ENCODE results near the gene STEAP2. TPM values are rescaled to one million over a fixed set of nuclear protein-coding genes. Genes with fewer than 3 reads are reported as not detected.
A peak's percentile ranks its signal among the peaks of the same experiment; 100 is the strongest.

Gene STEAP2
- total RNA-seq, 1 donor from 2014 or later: 11.5 TPM

DNA sequence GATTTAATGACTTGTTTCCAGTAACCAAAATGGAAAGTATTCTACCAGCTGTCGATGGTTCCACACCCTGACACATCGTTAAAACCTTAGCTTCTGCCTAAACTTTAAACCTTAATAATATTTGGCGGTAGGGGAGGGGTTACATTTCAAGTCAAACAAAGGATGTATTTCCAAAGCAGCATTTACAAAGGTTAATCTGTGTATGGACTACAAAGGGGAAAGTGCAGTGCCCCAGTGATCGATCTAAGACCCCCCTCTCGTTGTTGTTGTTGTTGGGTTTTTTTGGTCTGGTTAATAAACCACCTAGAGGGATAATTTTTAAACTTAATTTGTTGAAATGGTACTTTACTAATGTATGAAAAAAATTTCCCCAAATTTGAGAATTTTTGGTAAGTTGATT, 1.1 kb upstream of the STEAP2 start:
- Histone ChIP-seq H3K27me3 (peaks cover 16% of the 10 kb centered on the region), H3K36me3 (no peaks in the 10 kb centered on the region), H3K27ac (peak overlapping the region; percentile 87), H3K4me3 (peak overlapping the region; percentile 61), H3K9me3 (no peaks in the 10 kb centered on the region), H3K4me1 (no peaks in the 10 kb centered on the region)
- DNase-seq (no peak), ATAC-seq (no peak)
- intact Hi-C loops (cut with DNase I): no loop called here
- TF ChIP-seq CTCF (IDR thresholded peaks at IDR 0.05): no peak

DNA sequence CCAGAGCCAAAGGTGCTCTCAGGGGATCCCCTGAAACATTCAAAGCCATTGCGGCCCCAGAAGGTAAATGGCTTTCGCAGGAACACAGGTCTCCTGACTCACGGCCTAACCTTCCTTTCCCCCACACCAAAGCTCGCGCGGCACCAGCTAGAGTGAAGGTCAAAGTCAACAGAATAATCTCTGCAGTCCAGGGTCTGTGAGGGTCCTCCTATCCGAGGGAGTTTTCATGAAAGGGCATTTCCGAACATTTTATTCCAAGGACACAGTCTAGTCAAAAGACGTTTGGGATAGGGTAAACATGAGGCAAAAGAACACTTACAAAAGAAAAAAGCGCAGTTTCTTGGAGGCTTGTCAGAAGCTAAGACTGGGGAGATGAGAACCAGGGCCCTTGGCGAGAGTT, 559 bp upstream of the STEAP2 start:
- peak overlapping the region; percentile 61 for H3K4me3 ChIP-seq
- intact Hi-C loops (cut with DNase I): no loop called here
- H3K4me1 ChIP-seq: no peaks in the 10 kb centered on the region
- H3K9me3 ChIP-seq: no peaks in the 10 kb centered on the region
- ATAC-seq (no peak), DNase-seq (no peak)
- H3K27ac ChIP-seq: peak overlapping the region; percentile 87
- peaks cover 16% of the 10 kb centered on the region for H3K27me3 ChIP-seq
- no peaks in the 10 kb centered on the region for H3K36me3 ChIP-seq
- no peak for TF ChIP-seq CTCF (IDR thresholded peaks at IDR 0.05)

DNA sequence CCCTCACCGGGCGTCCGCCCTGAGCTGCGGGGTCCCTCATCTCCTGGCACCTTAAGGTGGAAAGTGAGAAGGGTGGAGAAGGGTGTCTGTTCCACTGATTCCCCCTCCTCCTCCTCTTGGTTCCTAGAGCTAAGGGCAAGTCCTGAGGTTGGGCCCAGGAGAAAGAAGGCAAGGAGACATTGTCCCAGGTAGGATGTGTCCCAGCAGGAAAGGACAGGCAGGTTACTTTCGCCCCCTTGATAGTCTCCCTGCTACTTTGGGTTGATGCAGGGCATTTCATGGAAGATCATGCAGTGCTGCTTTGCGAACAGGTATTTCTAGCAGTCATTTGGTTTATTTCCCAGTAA, 582 bp downstream of the STEAP2 start:
- no peak for TF ChIP-seq CTCF (IDR thresholded peaks at IDR 0.05)
- H3K9me3 ChIP-seq: no peaks in the 10 kb centered on the region
- DNase-seq: no peak
- H3K4me3 ChIP-seq: peak overlapping the region; percentile 61
- intact Hi-C loops (cut with DNase I): no loop called here
- H3K4me1 ChIP-seq: no peaks in the 10 kb centered on the region
- H3K36me3 ChIP-seq: no peaks in the 10 kb centered on the region
- peak overlapping the region; percentile 72 for H3K27ac ChIP-seq
- peaks cover 16% of the 10 kb centered on the region for H3K27me3 ChIP-seq
- ATAC-seq: no peak

DNA sequence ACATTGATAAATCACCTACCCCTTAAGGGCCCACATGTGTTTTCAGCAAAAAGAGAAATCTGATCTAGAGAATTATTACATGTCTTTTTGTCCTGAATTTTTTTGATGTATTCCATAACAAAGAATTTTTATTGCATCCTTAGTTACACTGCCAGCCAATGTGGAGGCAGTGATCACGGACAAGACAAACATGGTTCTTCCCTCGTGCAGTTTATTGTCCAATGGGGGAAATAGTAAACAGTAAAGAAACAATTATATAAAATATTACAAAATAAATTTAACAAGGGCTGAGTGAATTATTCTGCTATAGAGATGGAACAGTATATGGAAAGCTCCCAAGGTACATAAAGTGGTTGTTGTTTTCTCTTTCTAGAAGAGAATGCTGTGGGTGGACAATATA, 2.0 kb downstream of the STEAP2 start:
- Histone ChIP-seq H3K27ac (no peak overlapping the region), H3K4me1 (no peaks in the 10 kb centered on the region), H3K4me3 (peak overlapping the region; percentile 61), H3K36me3 (no peaks in the 10 kb centered on the region), H3K27me3 (peaks cover 16% of the 10 kb centered on the region), H3K9me3 (no peaks in the 10 kb centered on the region)
- ATAC-seq: no peak
- DNase-seq: no peak
- TF ChIP-seq CTCF (IDR thresholded peaks at IDR 0.05): no peak
- intact Hi-C loops (cut with DNase I): no loop called here

GRCh38 chr7:90216080-90216674, 4.6 kb downstream of the STEAP2 start:
- intact Hi-C loops (cut with DNase I): no loop called here
- no peak for TF ChIP-seq CTCF (IDR thresholded peaks at IDR 0.05)
- Histone ChIP-seq H3K27ac (no peak overlapping the region), H3K9me3 (no peaks in the 10 kb centered on the region), H3K36me3 (no peaks in the 10 kb centered on the region), H3K27me3 (peaks cover 3% of the 10 kb centered on the region), H3K4me3 (no peak overlapping the region), H3K4me1 (no peaks in the 10 kb centered on the region)
- ATAC-seq (no peak), DNase-seq (no peak)

DNA sequence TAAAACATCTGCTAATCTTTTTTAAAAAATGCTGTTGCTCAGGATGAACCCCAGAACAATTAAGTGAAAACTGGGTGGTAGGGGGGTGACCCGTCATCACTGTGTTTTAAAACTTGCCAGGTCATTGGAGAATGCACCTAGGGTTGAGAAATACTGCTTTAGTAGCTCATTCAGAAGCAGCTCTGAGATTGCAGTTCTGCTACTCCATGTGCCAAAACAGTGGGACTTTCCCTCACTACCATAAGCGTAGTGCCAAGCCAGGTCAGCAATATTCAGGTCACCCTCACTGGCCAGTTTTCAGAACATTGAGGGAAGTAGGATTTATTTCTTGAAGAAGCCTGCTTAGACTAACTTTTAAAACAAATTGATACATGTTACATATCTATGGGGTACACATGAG, 5.2 kb downstream of the STEAP2 start:
- intact Hi-C loops (cut with DNase I): no loop called here
- peak; percentile 45 for ATAC-seq

More for the DNA sequence above, 5.2 kb downstream of the STEAP2 start:
- H3K4me1 ChIP-seq: no peaks in the 10 kb centered on the region
- no peak overlapping the region for H3K27ac ChIP-seq
- H3K36me3 ChIP-seq: no peaks in the 10 kb centered on the region
- no peaks in the 10 kb centered on the region for H3K9me3 ChIP-seq
- H3K4me3 ChIP-seq: no peak overlapping the region
- no peak for TF ChIP-seq CTCF (IDR thresholded peaks at IDR 0.05)
- DNase-seq: no peak
- H3K27me3 ChIP-seq: peaks cover 3% of the 10 kb centered on the region

Data from upper lobe of right lung (tissue), 1 donor.